CD4-positive, alpha-beta T cell treated with Interleukin-15 for 1 hour (primary cell): ENCODE data around the gene PPARA.
"Not testable (repeated sequence)": the region's sequence is repeated elsewhere in the genome, so short reads cannot be mapped to it uniquely, and the experiment has no call there.

Source experiments
- DNase-seq: peaks from one replicate; pipeline ENCODE4 v3.0.0-alpha.2; 2020

The PPARA gene

GRCh38 chr22:46128606-46129005 is 21.7 kb upstream of the PPARA start:
- no peak for DNase-seq

GRCh38 chr22:46129390-46130041 is 20.8 kb upstream of the PPARA start:
- peak; percentile 54 for DNase-seq

DNA sequence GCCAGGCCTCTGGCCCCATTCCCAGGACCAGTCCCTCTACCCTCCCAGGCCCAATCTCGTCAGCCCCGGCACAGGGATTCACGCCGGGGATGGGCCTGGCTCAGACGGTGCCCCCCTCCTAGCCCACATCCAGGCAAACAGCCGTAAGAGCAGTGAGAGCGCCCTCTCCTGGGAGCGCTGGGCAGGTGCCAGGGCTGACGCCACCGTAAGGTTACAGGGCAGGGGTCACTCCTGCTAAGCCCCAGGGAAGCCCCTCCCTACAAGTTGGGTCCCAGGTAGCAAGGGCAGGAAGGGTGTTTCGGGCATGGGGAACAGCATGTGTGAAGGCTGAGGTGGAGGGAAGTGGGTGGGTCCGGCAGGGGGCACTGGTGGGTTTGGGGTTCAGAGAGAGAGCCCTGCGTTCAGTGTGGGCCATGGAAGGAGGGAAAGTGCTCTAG is 19.2 kb upstream of the PPARA start:
- DNase-seq, result no peak

DNA sequence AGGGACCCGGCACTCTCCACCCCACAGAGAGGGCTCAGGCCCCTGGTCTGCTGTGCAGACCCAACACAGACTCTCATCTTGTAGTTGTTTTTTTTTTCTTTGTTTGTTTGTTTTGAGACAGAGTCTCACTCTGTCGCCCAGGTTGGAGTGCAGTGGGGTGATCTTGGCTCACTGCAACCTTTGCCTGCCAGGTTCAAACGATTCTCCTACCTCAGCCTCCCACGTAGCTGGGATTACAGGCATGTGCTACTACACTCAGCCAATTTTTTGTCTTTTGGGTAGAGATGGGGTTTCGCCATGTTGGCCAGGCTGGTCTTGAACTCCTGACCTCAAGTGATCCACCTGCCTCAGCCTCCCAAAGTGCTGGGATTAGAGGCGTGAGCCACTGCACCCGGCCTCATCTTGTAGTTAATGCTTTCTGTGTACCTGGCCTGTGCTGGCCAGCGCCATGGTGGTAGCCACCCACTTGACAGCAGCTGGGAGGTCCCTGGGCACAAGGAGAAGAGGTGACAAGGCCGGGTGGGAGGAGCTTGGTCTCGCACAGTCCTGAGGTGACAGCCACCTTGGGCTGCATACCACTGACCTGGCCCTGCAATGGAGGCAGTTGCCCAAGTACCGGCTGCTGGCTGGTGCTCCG is 18.0 kb upstream of the PPARA start:
- DNase-seq, result not testable (repeated sequence)

GRCh38 chr22:46132830-46133587 is 17.3 kb upstream of the PPARA start:
- DNase-seq, result no peak

DNA sequence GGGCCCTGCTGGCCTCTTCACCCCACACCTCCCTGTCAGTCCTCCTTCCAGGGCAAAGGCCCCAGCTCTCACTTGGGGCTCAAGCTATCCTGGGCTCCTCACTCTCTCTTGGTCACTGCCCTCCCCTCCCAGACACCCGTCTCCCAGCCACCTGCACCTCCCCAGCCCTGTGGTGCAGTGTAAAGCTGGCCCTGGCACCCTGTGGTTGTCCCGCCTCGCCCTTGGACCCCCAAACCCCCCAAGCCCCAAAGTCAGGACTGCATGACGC is 16.8 kb upstream of the PPARA start:
- DNase-seq, result no peak

- no peak for DNase-seq
Measured at GRCh38 chr22:46134111-46134705, 16.1 kb upstream of the PPARA start.

DNA sequence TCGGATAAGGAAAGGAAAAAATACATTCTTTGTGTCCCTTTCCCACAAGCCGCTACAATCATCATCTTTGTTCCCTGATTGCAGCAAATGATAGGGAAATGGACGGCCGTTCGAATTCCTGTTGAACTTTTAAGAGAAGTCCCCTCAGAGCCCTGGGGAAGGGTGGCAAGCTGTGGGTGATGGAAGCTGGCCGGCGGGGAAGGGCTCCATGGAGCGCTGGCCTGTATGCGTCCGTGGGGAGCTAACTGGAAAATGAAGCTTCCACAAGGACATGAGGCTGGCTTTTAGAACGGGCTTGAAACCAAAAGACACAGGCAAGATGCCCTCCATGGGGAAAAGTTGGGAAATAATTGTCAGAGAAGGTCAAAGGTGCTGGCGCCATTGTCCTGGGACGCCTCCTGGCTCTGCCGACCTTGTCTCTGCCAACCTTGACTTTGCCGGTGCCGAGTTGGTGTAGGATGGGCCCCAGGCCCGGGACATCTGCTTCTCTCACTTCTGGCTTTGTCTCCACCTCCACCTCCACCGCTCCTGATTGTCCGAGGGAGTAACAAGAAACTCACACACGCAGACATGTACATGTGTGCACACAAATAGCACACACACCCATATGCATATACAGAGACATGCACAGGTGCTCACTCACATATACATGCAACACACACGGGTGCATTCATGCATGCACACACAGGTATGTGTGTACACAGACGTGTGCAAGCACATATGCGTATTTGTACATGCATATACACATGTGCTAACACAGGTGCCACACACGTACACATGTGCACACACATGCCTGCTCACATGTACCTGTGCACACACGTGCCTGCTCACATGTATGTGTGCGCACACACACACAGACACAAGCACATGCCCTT is 14.5 kb upstream of the PPARA start:
- DNase-seq, result no peak

DNA sequence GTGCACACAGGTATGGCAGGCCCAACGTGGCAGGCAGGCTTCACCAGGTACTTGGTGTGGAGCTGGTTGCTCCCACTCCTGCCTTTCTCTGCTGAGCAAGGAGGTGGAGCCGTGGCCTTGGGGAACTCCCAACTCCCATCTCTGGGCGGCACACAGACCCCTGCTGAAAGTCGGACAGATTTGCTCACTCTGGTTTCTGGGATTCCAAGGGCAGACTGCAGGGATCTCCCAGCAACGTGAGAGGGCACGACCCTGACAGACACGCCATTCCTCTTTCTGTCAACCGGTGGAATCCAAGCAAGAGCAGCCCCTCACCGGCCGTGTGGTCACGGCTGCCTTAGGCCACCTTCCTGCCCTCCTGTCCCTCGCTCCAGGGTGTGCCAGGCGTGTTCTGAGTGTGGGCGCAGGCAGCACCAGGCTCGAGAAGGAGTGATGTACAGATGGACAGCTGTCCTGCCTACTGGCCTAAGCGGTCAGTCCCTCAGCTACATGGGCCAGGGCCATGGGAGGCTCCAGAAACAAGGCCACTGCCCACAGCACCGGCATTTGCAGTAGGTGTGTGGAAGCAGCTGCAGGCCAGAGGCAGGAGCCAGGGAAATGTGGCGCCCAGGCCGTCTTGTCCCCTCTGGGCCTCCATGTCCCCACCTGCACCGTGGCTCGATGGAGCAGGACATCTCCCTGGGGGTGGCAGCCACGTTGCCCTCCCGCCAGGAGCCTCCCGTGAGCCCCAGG is 13.7 kb upstream of the PPARA start:
- no peak for DNase-seq

- no peak for DNase-seq
Measured at GRCh38 chr22:46137218-46137766, 13.0 kb upstream of the PPARA start.

DNA sequence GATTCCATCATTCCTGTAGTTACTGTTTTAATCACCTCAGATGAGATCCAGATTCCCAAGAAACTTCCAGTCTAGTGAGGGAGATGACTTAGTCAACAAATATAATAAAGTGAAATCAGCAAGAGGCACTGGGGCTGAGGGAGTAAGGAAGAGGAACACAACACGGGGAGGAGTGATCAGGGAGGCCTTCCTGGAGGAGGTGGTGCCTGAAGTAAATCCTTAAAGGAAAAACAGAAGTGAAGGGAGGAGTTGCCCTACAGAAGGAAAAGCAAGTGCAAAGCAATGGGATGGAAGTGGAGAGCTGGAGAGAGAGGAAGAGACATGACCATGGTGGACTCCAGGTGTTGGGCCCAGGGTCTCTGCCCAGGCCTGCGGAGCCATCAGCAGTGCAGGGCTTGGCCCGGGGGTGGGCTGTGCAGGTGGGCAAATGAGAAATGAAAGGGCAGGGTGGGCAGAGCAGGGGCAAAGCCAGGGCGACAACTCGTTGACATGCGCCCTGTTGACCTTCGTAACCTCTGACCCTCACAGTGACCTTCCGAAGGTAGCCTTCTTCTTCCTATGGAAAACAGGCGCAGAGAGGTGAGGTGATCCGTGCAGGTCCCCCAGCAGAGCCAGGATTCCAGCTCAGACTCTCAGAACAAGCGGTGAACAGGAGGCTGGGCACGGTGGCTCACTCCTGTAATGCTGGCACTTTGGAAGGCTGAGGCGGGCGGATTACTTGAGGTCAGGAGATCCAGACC is 12.1 kb upstream of the PPARA start:
- no peak for DNase-seq

- DNase-seq, result not testable (repeated sequence)
Measured at GRCh38 chr22:46139417-46139816, 10.9 kb upstream of the PPARA start.

GRCh38 chr22:46139895-46140350 is 10.4 kb upstream of the PPARA start:
- no peak for DNase-seq

DNA sequence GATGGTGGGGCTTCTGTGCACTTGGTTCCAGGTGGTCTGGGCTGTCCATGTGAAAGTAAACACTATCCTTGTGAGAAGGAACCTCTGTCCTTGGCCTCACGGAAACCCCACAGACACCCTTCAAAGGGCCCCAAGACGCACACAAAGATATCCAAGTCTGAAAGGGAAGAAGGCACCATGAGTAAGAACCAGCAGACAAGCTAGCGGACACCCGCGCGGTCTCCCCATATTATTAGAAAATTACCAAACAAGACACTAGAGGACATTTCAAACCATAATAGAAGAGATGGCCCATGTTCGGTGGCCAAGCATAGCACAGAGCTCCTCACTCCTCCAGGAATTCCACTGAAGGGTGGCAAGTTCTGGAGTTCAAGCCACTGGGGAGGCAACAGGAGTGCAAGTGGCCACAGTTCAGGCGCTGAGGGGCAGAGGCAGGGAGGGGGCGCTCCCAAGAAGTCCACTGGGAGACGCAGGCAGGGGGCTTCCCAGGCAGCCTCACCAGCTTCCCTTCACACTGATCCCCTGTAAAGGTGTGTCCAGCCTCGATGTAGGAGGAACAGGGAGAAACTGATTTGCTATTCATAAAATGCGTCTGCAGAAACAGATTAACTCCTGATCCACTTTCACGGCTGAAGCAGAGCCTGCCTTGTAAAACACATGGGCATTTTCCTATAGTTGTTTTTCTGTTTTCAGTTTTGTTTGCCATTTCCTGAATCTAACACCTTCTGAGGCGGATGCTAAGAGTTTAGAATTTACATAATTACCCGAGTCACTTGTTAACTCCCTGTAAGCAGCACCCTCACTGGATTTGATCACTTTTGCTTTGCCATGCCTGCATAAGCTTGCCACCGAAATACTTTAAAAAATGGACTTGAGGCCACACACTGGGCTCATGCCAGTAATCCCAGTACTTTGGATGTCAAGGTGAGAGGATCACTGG is 9.1 kb upstream of the PPARA start:
- no peak for DNase-seq

DNA sequence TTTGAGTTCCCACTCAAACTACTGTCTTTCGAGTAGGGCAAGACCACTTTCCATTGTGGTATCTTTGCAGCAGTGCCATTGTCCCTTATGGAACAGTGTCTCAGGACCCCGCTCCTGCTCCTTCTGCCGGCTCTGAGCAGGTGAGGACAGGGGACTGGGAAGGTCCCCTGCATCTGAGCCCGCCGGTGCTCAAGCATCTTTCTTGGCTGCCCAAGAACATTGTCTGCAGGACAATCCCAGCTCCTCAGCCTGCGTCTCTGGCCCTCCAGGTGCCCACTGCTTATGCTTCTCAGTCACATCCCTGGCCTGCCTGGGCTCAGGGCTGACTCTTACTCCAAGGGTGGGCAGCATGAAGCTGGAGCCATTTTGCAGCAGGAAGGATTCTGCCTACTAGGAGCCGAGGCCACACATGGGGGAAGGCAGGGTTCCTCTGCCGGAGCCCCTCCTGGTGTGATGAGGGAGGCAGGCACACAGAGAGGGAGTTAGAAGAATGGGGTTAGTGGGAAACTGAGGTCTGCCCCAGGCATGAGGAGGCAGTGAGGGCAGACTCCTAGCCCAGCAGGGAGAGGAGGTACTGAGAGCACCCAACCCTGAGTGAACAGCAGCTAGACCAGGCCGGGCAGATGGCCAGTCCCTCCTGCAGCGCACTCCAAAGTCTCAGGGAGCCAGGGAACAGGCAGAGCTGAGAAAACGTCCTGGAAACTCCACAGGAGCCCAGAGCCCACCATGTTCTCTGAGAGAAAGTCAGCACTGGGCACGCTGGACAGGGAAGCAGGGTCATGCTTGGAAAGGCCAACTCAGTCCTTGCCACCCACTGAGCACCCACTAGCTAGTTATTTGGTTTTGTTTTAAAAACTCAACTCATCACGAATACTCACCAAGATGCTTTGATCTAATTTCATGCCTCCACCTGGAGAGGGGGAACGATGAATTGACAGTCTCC is 7.5 kb upstream of the PPARA start:
- DNase-seq, result no peak

DNA sequence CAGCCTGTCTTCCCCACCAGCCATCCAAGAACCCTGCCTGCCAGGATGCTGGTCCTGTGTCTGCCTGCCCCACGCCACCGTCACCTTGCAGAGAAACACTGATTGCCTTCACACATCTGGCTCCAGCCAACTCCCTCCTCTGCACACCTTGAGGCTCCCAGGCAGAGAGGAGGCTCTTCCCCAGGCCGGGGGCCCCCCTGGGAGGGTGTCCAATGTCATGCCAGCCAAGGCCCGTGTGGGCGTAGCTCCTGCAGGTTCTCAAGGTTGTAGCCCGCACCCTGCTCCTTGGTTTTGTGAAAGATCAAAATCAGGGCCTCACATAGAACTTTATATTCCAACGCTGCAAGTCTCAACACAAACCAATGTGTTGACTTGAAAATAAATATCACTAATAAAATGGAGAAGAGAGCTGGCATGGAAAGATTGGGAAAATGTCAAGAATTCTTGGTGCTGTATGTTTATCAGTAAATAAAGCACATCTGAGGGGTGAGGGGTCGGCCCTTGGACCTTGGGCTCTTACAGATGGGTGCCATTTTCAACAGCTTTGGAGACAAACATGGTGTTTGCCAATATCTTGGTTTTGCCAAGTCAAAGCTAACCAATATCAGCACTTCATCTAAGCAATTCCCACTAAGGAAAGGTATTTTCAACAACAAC is 6.7 kb upstream of the PPARA start:
- peak; percentile 12 for DNase-seq

DNA sequence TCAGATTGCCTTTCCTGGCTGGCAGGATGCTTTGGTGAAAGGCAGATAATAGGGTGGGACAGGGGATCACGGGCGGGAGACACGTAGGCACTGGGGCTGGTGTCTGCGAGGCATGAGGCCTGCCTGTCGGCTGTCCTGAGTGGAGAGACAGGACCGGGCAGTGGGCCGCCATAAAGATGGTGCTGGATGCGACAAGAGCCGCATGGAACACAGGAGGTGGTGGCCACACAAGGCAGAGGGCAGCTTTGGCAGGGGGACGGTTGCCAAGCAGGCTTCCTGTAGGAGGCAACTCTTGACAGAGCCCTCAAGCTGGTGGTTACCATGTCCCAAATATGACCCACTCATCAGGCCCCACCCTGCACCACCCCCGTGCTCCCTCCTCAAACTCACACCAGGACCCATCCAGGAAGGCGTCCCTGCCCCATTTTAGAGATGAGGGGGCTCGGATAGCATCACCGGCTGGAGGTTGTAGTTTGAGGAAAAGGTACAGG is 4.9 kb upstream of the PPARA start:
- DNase-seq, result no peak

DNA sequence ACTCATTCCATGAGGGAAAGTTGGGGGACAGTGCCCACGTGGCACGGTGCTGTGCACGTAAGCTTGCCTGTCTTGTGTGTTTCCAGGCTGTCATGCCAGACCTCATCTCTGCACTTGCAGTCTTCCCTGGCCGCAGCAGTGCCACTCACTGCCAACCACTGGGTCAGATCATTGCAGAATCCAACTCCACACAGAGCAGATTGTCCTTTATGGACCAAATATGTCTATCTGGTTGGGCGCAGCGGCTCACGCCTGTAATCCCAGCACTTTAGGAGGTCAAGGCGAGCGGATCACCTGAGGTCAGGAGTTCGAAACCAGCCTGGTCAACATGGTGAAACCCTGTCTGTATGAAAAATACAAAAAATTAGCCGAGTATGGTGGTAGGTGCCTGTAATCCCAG is 4.4 kb upstream of the PPARA start:
- no peak for DNase-seq
